ENCODE data around the gene SZT2. TPM values are rescaled to one million over a fixed set of nuclear protein-coding genes. Genes with fewer than 3 reads are reported as not detected.
"Not testable (repeated sequence)": the region's sequence is repeated elsewhere in the genome, so short reads cannot be mapped to it uniquely, and the experiment has no call there.

Gene SZT2
- total RNA-seq, 2 donors from 2014 or later, result 51.4 to 51.6 TPM

GRCh38 chr1:43499898-43500297, 110.2 kb downstream of the SZT2 start:
- ATAC-seq (replicated peaks in 1 of 2) (no peak), DNase-seq (no peak)
- H3K4me3 Mint-ChIP-seq, result no peak overlapping the region
- no peaks in the 10 kb centered on the region for H3K36me3 Mint-ChIP-seq (ENCODE audit: insufficient read depth in 2 of 2)
- peaks cover 16% of the 10 kb centered on the region for H3K27me3 Mint-ChIP-seq (ENCODE audit: low read depth)
- no peak overlapping the region for H3K27ac Mint-ChIP-seq
- H3K9me3 Mint-ChIP-seq, result no peaks in the 10 kb centered on the region
- no peaks in the 10 kb centered on the region for H3K4me1 Mint-ChIP-seq (ENCODE audit: low read depth)

- peaks cover 15% of the 10 kb centered on the region for H3K27me3 Mint-ChIP-seq (ENCODE audit: low read depth)
These were observed 112.1 kb downstream of the SZT2 start for GRCh38 chr1:43501806-43502205.

GRCh38 chr1:43503534-43503933, 113.8 kb downstream of the SZT2 start:
- peaks cover 24% of the 10 kb centered on the region for H3K27me3 Mint-ChIP-seq (ENCODE audit: low read depth)
- H3K9me3 Mint-ChIP-seq, result no peaks in the 10 kb centered on the region
- no peaks in the 10 kb centered on the region for H3K36me3 Mint-ChIP-seq (ENCODE audit: insufficient read depth in 2 of 2)
- H3K4me1 Mint-ChIP-seq (ENCODE audit: low read depth), result no peaks in the 10 kb centered on the region
- no peak overlapping the region for H3K4me3 Mint-ChIP-seq
- DNase-seq (no peak), ATAC-seq (replicated peaks in 1 of 2) (no peak)
- H3K27ac Mint-ChIP-seq, result no peak overlapping the region

More at GRCh38 chr1:43501806-43502205, 112.1 kb downstream of the SZT2 start:
- not testable (repeated sequence) for H3K4me1 Mint-ChIP-seq (ENCODE audit: low read depth); H3K9me3 Mint-ChIP-seq; H3K36me3 Mint-ChIP-seq (ENCODE audit: insufficient read depth in 2 of 2); H3K27ac Mint-ChIP-seq; ATAC-seq (replicated peaks in 1 of 2); DNase-seq; H3K4me3 Mint-ChIP-seq

Other genes starting within 250 kb of the SZT2 start
- gene EBNA1BP2, start 217.6 kb upstream of the SZT2 start, total RNA-seq, result 10 to 100 TPM; 37.0 to 46.4 TPM
- under 1 TPM; 0.36 to 0.76 TPM for gene CFAP57, start 217.6 kb upstream of the SZT2 start, total RNA-seq
- gene TMEM125, start 119.9 kb upstream of the SZT2 start, total RNA-seq, result not detected
- under 1 TPM in 1 of 2 donors, not detected in 1; 0.38 TPM for gene C1orf210, start 104.3 kb upstream of the SZT2 start, total RNA-seq
- gene TIE1, start 88.9 kb upstream of the SZT2 start, total RNA-seq, result under 1 TPM; 0.42 to 0.65 TPM
- gene MPL, start 52.1 kb upstream of the SZT2 start, total RNA-seq, result not detected
- 100 to 1,000 TPM; 108 to 163 TPM for gene CDC20, start 30.9 kb upstream of the SZT2 start, total RNA-seq
- gene ELOVL1, start 21.9 kb upstream of the SZT2 start, total RNA-seq, result 10 to 100 TPM; 58.4 to 75.7 TPM
- gene MED8, start 99 bp upstream of the SZT2 start, total RNA-seq, result 10 to 100 TPM; 64.2 to 71.1 TPM
- 10 to 100 TPM in 1 of 2 donors, 1 to 10 TPM in 1; 9.9 to 10.6 TPM for gene HYI, start 64.0 kb downstream of the SZT2 start, total RNA-seq
- 1 to 10 TPM; 2.2 to 6.2 TPM for gene PTPRF, start 141.0 kb downstream of the SZT2 start, total RNA-seq

Measured in activated T-cell treated with anti-CD3 and anti-CD28 coated beads, Interleukin-2, amount 50 U/mL, for 72 hours (primary cell).